ENCODE measurements around the gene CECR2.

CECR2 gene

GRCh38 chr22:17397756-17398547, 28.7 kb downstream of the CECR2 start:
- Histone ChIP-seq H3K9me3 (ENCODE audit: control insufficient read depth, insufficient read depth, low read length) (no peaks in the 10 kb centered on the region), H3K27ac (ENCODE audit: low read depth, low read length) (no peak overlapping the region), H3K36me3 (ENCODE audit: control insufficient read depth, low read length) (no peaks in the 10 kb centered on the region), H3F3A (ENCODE audit: control insufficient read depth, insufficient read depth) (no peaks in the 10 kb centered on the region), H3K4me3 (ENCODE audit: low read length) (no peak overlapping the region), H3K4me1 (ENCODE audit: control insufficient read depth, low read length) (peaks cover 5% of the 10 kb centered on the region), H3K79me2 (ENCODE audit: control insufficient read depth, low read length) (peaks cover 70% of the 10 kb centered on the region), H3K27me3 (ENCODE audit: control insufficient read depth, low read length) (no peaks in the 10 kb centered on the region), H3K4me2 (ENCODE audit: low read length) (no peak overlapping the region), H4K20me1 (ENCODE audit: control insufficient read depth, insufficient read depth, low read depth, low read length) (no peaks in the 10 kb centered on the region), H3K9me2 (replicated peaks; ENCODE audit: control insufficient read depth, low read length) (no peaks in the 10 kb centered on the region)
- TF ChIP-seq CTCF (IDR thresholded peaks at IDR 0.05; ENCODE audit: low read depth, low read length, poor library complexity, severe bottlenecking) (no peak), EZH2phosphoT487 (IDR thresholded peaks at IDR 0.05; ENCODE audit: borderline replicate concordance, low read length) (no peak)

DNA sequence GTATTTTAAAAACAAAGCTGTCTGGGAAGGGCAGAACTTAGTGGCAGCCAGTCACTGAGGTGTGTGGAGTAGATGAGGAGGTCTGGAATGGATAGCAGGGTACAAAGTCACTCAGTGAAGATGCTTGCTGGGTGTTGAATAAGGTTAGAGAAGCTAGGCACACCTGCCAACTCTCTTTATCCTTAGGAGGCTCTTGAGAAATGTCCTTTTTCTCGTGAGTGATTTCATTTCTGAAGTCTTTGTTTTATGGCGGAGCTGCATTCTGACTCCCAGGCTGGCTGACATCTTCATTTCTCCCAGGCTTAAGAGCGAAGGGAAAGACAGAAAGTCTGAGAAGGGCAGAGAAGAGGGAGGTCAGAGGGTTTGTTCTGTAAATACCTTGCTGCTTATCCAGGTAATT, 31.0 kb downstream of the CECR2 start:
- TF ChIP-seq CTCF (IDR thresholded peaks at IDR 0.05; ENCODE audit: low read depth, low read length, poor library complexity, severe bottlenecking), result no peak
- no peak for TF ChIP-seq EZH2phosphoT487 (IDR thresholded peaks at IDR 0.05; ENCODE audit: borderline replicate concordance, low read length)
- Histone ChIP-seq H4K20me1 (ENCODE audit: control insufficient read depth, insufficient read depth, low read depth, low read length) (no peaks in the 10 kb centered on the region), H3K27me3 (ENCODE audit: control insufficient read depth, low read length) (no peaks in the 10 kb centered on the region), H3K79me2 (ENCODE audit: control insufficient read depth, low read length) (peaks cover 71% of the 10 kb centered on the region), H3K4me2 (ENCODE audit: low read length) (no peak overlapping the region), H3K27ac (ENCODE audit: low read depth, low read length) (no peak overlapping the region), H3K4me3 (ENCODE audit: low read length) (no peak overlapping the region), H3K4me1 (ENCODE audit: control insufficient read depth, low read length) (peaks cover 17% of the 10 kb centered on the region), H3K9me3 (ENCODE audit: control insufficient read depth, insufficient read depth, low read length) (no peaks in the 10 kb centered on the region), H3K9me2 (replicated peaks; ENCODE audit: control insufficient read depth, low read length) (no peaks in the 10 kb centered on the region), H3K36me3 (ENCODE audit: control insufficient read depth, low read length) (no peaks in the 10 kb centered on the region), H3F3A (ENCODE audit: control insufficient read depth, insufficient read depth) (no peaks in the 10 kb centered on the region; the same call in 1 of the 2 replicates)

GRCh38 chr22:17401728-17402127, 32.5 kb downstream of the CECR2 start:
- H4K20me1 ChIP-seq (ENCODE audit: control insufficient read depth, insufficient read depth, low read depth, low read length), result 0 out of 2 replicates have a peak, but pooled peaks cover 1% of the 10 kb centered on the region
- TF ChIP-seq EZH2phosphoT487 (IDR thresholded peaks at IDR 0.05; ENCODE audit: borderline replicate concordance, low read length) (no peak), CTCF (IDR thresholded peaks at IDR 0.05; ENCODE audit: low read depth, low read length, poor library complexity, severe bottlenecking) (no peak)
- peaks cover 74% of the 10 kb centered on the region for H3K79me2 ChIP-seq (ENCODE audit: control insufficient read depth, low read length)

More at GRCh38 chr22:17401728-17402127, 32.5 kb downstream of the CECR2 start:
- Histone ChIP-seq H3K36me3 (ENCODE audit: control insufficient read depth, low read length) (no peaks in the 10 kb centered on the region), H3K27ac (ENCODE audit: low read depth, low read length) (no peak overlapping the region), H3K4me2 (ENCODE audit: low read length) (no peak overlapping the region), H3K9me3 (ENCODE audit: control insufficient read depth, insufficient read depth, low read length) (no peaks in the 10 kb centered on the region), H3F3A (ENCODE audit: control insufficient read depth, insufficient read depth) (peaks cover 5% of the 10 kb centered on the region; the same call in 1 of the 2 replicates), H3K4me3 (ENCODE audit: low read length) (no peak overlapping the region), H3K9me2 (replicated peaks; ENCODE audit: control insufficient read depth, low read length) (no peaks in the 10 kb centered on the region), H3K27me3 (ENCODE audit: control insufficient read depth, low read length) (no peaks in the 10 kb centered on the region), H3K4me1 (ENCODE audit: control insufficient read depth, low read length) (peaks cover 29% of the 10 kb centered on the region)

All from DOHH2 (cell line).